Type B pancreatic cell (in vitro differentiated cells): Measurements from ENCODE around the gene IGSF11. TPM values are rescaled to one million over a fixed set of nuclear protein-coding genes. Genes with fewer than 3 reads are reported as not detected.
A peak's percentile ranks its signal among the peaks of the same experiment; 100 is the strongest.

Experiments
- DNase-seq: peaks from one replicate; pipeline ENCODE4 v3.0.0; 2021; ENCODE audit warnings: mixed read lengths; ENCODE audit not compliant: unreplicated experiment; ENCODE audit errors: extremely low spot score
- H3K27ac Mint-ChIP-seq: 2 replicates; pipeline ENCODE4 v1.8.0; 2021; ENCODE audit warnings: mild to moderate bottlenecking, mixed read lengths
- H3K27me3 Mint-ChIP-seq: 2 replicates; pipeline ENCODE4 v1.8.0; 2021; ENCODE audit warnings: mixed read lengths
- H3K36me3 Mint-ChIP-seq: 2 replicates; pipeline ENCODE4 v1.8.0; 2021; ENCODE audit warnings: mixed read lengths
- H3K4me1 Mint-ChIP-seq: one replicate; pipeline ENCODE4 v1.8.0; 2021; ENCODE audit warnings: mixed read lengths; ENCODE audit not compliant: unreplicated experiment
- H3K4me3 Mint-ChIP-seq: 2 replicates; pipeline ENCODE4 v1.8.0; 2021; ENCODE audit warnings: mild to moderate bottlenecking, mixed read lengths
- H3K9me3 Mint-ChIP-seq: 2 replicates; pipeline ENCODE4 v1.8.0; 2021; ENCODE audit warnings: mixed read lengths
- CTCF ChIP-seq: fragments of 200-600 bp; sonication (generic); conservative IDR thresholded peaks from 2 replicates; pipeline ENCODE4 v1.5.0; 2021; ENCODE audit warnings: antibody characterized with exemption, mild to moderate bottlenecking
- total RNA-seq: library from RNA; stranded (reverse); gene quantifications from 2 replicates; pipeline ENCODE4 v1.2.1, GENCODE V29; 2021; ENCODE audit warnings: low replicate concordance

The IGSF11 gene
- total RNA-seq, 1 donor from 2014 or later = 2.3 TPM

GRCh38 chr3:119033393-119034255, 1.0 kb downstream of the IGSF11 start:
- Mint-ChIP-seq H3K36me3 (no peaks in the 10 kb centered on the region), H3K4me1 (no peaks in the 10 kb centered on the region), H3K27me3 (peaks cover 73% of the 10 kb centered on the region), H3K4me3 (peak overlapping the region; percentile 95), H3K9me3 (no peaks in the 10 kb centered on the region), H3K27ac (peak overlapping the region; percentile 50)
- no peak for TF ChIP-seq CTCF
- DNase-seq = no peak

- DNase-seq = no peak
- no peak overlapping the region for H3K27ac Mint-ChIP-seq
- H3K27me3 Mint-ChIP-seq = peaks cover 17% of the 10 kb centered on the region
- no peak for TF ChIP-seq CTCF
- no peaks in the 10 kb centered on the region for H3K9me3 Mint-ChIP-seq
- peaks cover 2% of the 10 kb centered on the region for H3K4me1 Mint-ChIP-seq
- no peak overlapping the region for H3K4me3 Mint-ChIP-seq
- H3K36me3 Mint-ChIP-seq = no peaks in the 10 kb centered on the region
Measured at GRCh38 chr3:119025171-119025795, 9.4 kb downstream of the IGSF11 start.

- H3K27me3 Mint-ChIP-seq = no peaks in the 10 kb centered on the region
- no peak overlapping the region for H3K27ac Mint-ChIP-seq
- no peak for TF ChIP-seq CTCF
Measured at GRCh38 chr3:119019767-119020518, 14.7 kb downstream of the IGSF11 start.

GRCh38 chr3:119018690-119019463, 15.8 kb downstream of the IGSF11 start:
- H3K27me3 Mint-ChIP-seq = no peaks in the 10 kb centered on the region
- peaks cover 14% of the 10 kb centered on the region for H3K4me1 Mint-ChIP-seq
- no peaks in the 10 kb centered on the region for H3K9me3 Mint-ChIP-seq
- no peak for TF ChIP-seq CTCF
- H3K36me3 Mint-ChIP-seq = no peaks in the 10 kb centered on the region
- no peak overlapping the region for H3K4me3 Mint-ChIP-seq
- no peak overlapping the region for H3K27ac Mint-ChIP-seq
- no peak for DNase-seq

More at GRCh38 chr3:119019767-119020518, 14.7 kb downstream of the IGSF11 start:
- Mint-ChIP-seq H3K36me3 (no peaks in the 10 kb centered on the region), H3K9me3 (no peaks in the 10 kb centered on the region), H3K4me3 (no peak overlapping the region), H3K4me1 (peaks cover 14% of the 10 kb centered on the region)
- DNase-seq = no peak

- Mint-ChIP-seq H3K27me3 (peaks cover 8% of the 10 kb centered on the region), H3K9me3 (no peaks in the 10 kb centered on the region), H3K36me3 (no peaks in the 10 kb centered on the region), H3K4me1 (peaks cover 14% of the 10 kb centered on the region), H3K4me3 (no peak overlapping the region), H3K27ac (no peak overlapping the region)
- no peak for TF ChIP-seq CTCF
- DNase-seq = no peak
Measured at GRCh38 chr3:119015942-119016341, 18.7 kb downstream of the IGSF11 start.
